Measurements from ENCODE around the gene ZNF516.

DNA sequence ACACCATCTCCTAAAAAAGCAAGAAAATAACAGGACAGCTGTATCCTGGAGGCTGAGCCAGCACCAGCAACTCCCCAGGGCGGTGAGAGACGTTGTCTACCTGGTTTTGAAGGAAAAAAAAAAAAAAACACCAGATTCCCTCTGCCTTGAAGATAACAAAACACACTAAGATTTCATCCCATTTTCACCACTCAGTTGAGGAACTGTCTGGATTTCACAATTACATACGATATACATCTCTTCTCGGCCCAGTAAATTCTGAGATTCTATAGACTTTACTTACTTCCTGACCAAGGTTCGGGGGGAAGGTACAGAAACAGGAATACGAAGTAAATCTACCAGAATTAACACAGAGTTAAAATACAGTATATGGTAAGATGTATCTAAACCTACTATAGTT lies 8.5 kb downstream of the ZNF516 start:
- TF ChIP-seq EZH2phosphoT487 (IDR thresholded peaks at IDR 0.05; ENCODE audit: insufficient read depth, low read depth) (no peak), EZH2 (IDR thresholded peaks at IDR 0.05; ENCODE audit: insufficient read depth, poor library complexity, severe bottlenecking) (no peak)

Data from GM23248 (cell line).